ENCODE data around the gene FAR1. TPM values are rescaled to one million over a fixed set of nuclear protein-coding genes. Genes with fewer than 3 reads are reported as not detected.

The FAR1 gene
- polyA plus RNA-seq, 1 donor = 67.8 TPM

- Histone ChIP-seq H3K27me3 (ENCODE audit: control insufficient read depth, insufficient read depth, low read length) (no peaks in the 10 kb centered on the region), H3K9me3 (ENCODE audit: control insufficient read depth, low read depth, low read length) (no peaks in the 10 kb centered on the region), H3K4me3 (ENCODE audit: low read length) (no peak overlapping the region), H3K4me1 (ENCODE audit: control insufficient read depth, insufficient read depth, low read length) (peaks cover 9% of the 10 kb centered on the region), H3K27ac (ENCODE audit: low read length) (no peak overlapping the region), H3K36me3 (ENCODE audit: control insufficient read depth, insufficient read depth, low read length) (peaks cover 13% of the 10 kb centered on the region)
- DNase-seq = no peak
- no CpG with 5 or more reads among the region's 2 CpGs for WGBS (ENCODE audit: insufficient coverage, low lambda C conversion rate)
Measured at GRCh38 chr11:13701506-13701905, 33.0 kb downstream of the FAR1 start.

GRCh38 chr11:13702071-13702470 is 33.6 kb downstream of the FAR1 start:
- no peak overlapping the region for H3K27ac ChIP-seq (ENCODE audit: low read length)
- H3K4me3 ChIP-seq (ENCODE audit: low read length) = no peak overlapping the region
- H3K9me3 ChIP-seq (ENCODE audit: control insufficient read depth, low read depth, low read length) = no peaks in the 10 kb centered on the region
- H3K36me3 ChIP-seq (ENCODE audit: control insufficient read depth, insufficient read depth, low read length) = peaks cover 10% of the 10 kb centered on the region
- peaks cover 9% of the 10 kb centered on the region for H3K4me1 ChIP-seq (ENCODE audit: control insufficient read depth, insufficient read depth, low read length)
- H3K27me3 ChIP-seq (ENCODE audit: control insufficient read depth, insufficient read depth, low read length) = no peaks in the 10 kb centered on the region
- no peak for DNase-seq

DNA sequence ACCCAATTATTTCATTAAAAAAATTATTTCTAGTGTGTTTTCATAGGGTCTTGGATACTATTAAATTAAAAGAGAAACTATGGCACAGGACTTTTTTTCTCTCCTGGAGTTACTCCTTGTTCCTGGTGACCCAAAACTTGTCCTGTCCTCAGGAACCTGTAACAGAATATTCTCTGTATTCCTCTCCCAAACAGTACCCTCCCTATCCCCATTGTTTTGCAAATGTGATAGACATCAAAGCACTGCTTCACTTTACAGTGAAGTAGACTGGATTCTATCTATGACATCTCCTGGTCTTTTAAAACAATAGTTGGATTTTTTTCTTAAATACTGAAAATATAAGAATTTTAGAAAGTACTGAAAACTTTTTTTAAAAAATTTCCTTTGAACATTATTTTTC is 37.2 kb downstream of the FAR1 start:
- H3K27ac ChIP-seq (ENCODE audit: low read length) = no peak overlapping the region
- no peaks in the 10 kb centered on the region for H3K4me1 ChIP-seq (ENCODE audit: control insufficient read depth, insufficient read depth, low read length)
- H3K27me3 ChIP-seq (ENCODE audit: control insufficient read depth, insufficient read depth, low read length) = no peaks in the 10 kb centered on the region
- H3K4me3 ChIP-seq (ENCODE audit: low read length) = no peak overlapping the region
- DNase-seq = no peak
- peaks cover 18% of the 10 kb centered on the region for H3K36me3 ChIP-seq (ENCODE audit: control insufficient read depth, insufficient read depth, low read length)
- no peaks in the 10 kb centered on the region for H3K9me3 ChIP-seq (ENCODE audit: control insufficient read depth, low read depth, low read length)

DNA sequence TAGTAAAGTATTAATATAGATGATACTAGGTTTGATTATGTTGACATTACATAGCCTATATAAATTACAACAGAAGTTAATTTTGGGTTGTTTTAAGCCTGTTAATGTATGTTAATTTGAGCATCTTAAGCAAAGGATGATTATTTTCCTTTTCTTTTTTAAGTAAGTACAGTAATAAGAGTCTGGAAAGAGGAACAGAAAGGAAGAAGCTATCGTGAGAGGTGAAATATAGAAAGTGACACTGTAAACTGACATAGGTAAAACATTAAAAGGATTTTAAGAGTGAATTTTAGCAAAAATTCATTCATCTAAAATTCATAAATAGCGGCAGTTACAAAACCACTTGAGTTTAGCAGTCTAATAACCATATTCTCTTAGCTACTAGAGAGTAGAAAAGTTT is 45.5 kb downstream of the FAR1 start:
- Histone ChIP-seq H3K4me3 (ENCODE audit: low read length) (no peak overlapping the region), H3K36me3 (ENCODE audit: control insufficient read depth, insufficient read depth, low read length) (peaks cover 30% of the 10 kb centered on the region), H3K9me3 (ENCODE audit: control insufficient read depth, low read depth, low read length) (no peaks in the 10 kb centered on the region), H3K4me1 (ENCODE audit: control insufficient read depth, insufficient read depth, low read length) (no peaks in the 10 kb centered on the region), H3K27me3 (ENCODE audit: control insufficient read depth, insufficient read depth, low read length) (no peaks in the 10 kb centered on the region), H3K27ac (ENCODE audit: low read length) (no peak overlapping the region)
- WGBS (ENCODE audit: insufficient coverage, low lambda C conversion rate) = 100% methylated on average over 1 of the region's 2 CpGs
- DNase-seq = no peak

- DNase-seq = no peak
- H3K9me3 ChIP-seq (ENCODE audit: control insufficient read depth, low read depth, low read length) = no peaks in the 10 kb centered on the region
- no peaks in the 10 kb centered on the region for H3K27me3 ChIP-seq (ENCODE audit: control insufficient read depth, insufficient read depth, low read length)
- WGBS (ENCODE audit: insufficient coverage, low lambda C conversion rate) = no CpG with 5 or more reads among the region's 3 CpGs
- H3K36me3 ChIP-seq (ENCODE audit: control insufficient read depth, insufficient read depth, low read length) = peaks cover 27% of the 10 kb centered on the region
- H3K4me3 ChIP-seq (ENCODE audit: low read length) = no peak overlapping the region
- H3K4me1 ChIP-seq (ENCODE audit: control insufficient read depth, insufficient read depth, low read length) = no peaks in the 10 kb centered on the region
- H3K27ac ChIP-seq (ENCODE audit: low read length) = no peak overlapping the region
Measured at GRCh38 chr11:13717331-13717730, 48.9 kb downstream of the FAR1 start.

DNA sequence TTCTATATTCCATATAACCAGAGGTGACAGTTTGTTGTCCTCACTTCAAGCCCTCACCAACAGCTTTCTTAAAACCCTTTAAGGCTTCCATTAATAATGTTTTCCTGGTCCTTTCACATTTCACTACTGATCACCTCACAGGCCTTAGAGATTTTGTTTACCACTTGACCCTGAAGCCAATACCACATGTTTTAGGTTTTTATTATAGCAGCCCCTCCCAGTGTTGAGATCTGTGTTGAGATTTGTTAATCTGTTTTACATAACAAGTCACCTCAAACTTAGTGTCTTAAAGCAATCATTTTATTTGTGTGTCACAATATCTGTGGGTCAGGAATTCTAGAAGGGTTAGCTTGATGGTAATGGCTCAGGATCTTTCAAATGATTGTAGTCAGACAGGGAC is 49.9 kb downstream of the FAR1 start:
- Histone ChIP-seq H3K27ac (ENCODE audit: low read length) (no peak overlapping the region), H3K36me3 (ENCODE audit: control insufficient read depth, insufficient read depth, low read length) (peaks cover 27% of the 10 kb centered on the region), H3K9me3 (ENCODE audit: control insufficient read depth, low read depth, low read length) (no peaks in the 10 kb centered on the region), H3K4me3 (ENCODE audit: low read length) (no peak overlapping the region), H3K4me1 (ENCODE audit: control insufficient read depth, insufficient read depth, low read length) (no peaks in the 10 kb centered on the region), H3K27me3 (ENCODE audit: control insufficient read depth, insufficient read depth, low read length) (no peaks in the 10 kb centered on the region)
- DNase-seq = no peak

DNA sequence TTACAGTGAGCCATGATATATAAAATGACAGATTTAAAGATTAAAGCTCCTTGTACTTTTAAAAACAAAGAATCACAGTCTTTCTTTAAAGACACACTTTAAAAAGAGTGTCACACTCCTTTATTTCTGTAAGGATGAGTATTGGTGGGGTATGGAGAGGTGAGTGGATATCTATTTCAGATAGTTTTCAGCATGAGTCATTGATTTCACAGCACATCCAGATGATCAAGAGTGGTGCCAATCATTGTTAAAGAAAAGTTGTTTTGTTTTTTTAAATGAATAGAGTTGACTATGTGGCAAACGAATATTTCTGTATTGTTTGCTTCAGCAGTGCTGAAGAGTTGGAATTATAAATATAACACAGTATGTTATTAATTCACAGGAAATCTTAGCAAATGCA is 52.5 kb downstream of the FAR1 start:
- H3K9me3 ChIP-seq (ENCODE audit: control insufficient read depth, low read depth, low read length) = no peaks in the 10 kb centered on the region
- no peak overlapping the region for H3K27ac ChIP-seq (ENCODE audit: low read length)
- peaks cover 22% of the 10 kb centered on the region for H3K36me3 ChIP-seq (ENCODE audit: control insufficient read depth, insufficient read depth, low read length)
- H3K27me3 ChIP-seq (ENCODE audit: control insufficient read depth, insufficient read depth, low read length) = no peaks in the 10 kb centered on the region
- DNase-seq = no peak
- H3K4me3 ChIP-seq (ENCODE audit: low read length) = no peak overlapping the region
- no peaks in the 10 kb centered on the region for H3K4me1 ChIP-seq (ENCODE audit: control insufficient read depth, insufficient read depth, low read length)
- WGBS (ENCODE audit: insufficient coverage, low lambda C conversion rate) = 80% methylated on average over 1 of the region's 1 CpG

DNA sequence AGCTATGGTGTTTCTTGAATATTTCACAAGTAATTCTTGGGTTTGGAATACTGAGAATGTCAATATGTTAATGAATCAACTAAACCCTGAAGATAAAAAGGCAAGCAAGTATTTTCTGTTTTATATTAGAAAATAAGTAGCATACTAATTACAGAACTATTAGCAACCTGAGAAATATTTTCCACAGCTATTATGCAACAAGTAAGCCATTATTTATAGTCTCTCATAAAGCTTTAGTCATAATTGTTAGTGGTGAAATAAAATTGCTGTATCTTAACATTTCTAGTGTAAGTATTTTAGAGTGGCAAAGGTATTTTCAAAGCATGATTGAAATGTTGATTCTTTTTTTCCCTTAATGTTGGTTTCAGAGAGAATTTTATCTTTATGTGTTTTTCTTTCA is 53.3 kb downstream of the FAR1 start:
- H3K36me3 ChIP-seq (ENCODE audit: control insufficient read depth, insufficient read depth, low read length) = peaks cover 19% of the 10 kb centered on the region
- H3K27me3 ChIP-seq (ENCODE audit: control insufficient read depth, insufficient read depth, low read length) = no peaks in the 10 kb centered on the region
- H3K4me3 ChIP-seq (ENCODE audit: low read length) = no peak overlapping the region
- H3K9me3 ChIP-seq (ENCODE audit: control insufficient read depth, low read depth, low read length) = no peaks in the 10 kb centered on the region
- no peak for DNase-seq
- no peak overlapping the region for H3K27ac ChIP-seq (ENCODE audit: low read length)
- no peaks in the 10 kb centered on the region for H3K4me1 ChIP-seq (ENCODE audit: control insufficient read depth, insufficient read depth, low read length)

GRCh38 chr11:13726456-13726855 is 58.0 kb downstream of the FAR1 start:
- 100% methylated on average over 1 of the region's 1 CpG for WGBS (ENCODE audit: insufficient coverage, low lambda C conversion rate)
- H3K4me1 ChIP-seq (ENCODE audit: control insufficient read depth, insufficient read depth, low read length) = no peaks in the 10 kb centered on the region
- no peaks in the 10 kb centered on the region for H3K27me3 ChIP-seq (ENCODE audit: control insufficient read depth, insufficient read depth, low read length)
- H3K9me3 ChIP-seq (ENCODE audit: control insufficient read depth, low read depth, low read length) = no peaks in the 10 kb centered on the region
- no peak overlapping the region for H3K4me3 ChIP-seq (ENCODE audit: low read length)
- DNase-seq = no peak
- H3K27ac ChIP-seq (ENCODE audit: low read length) = no peak overlapping the region
- H3K36me3 ChIP-seq (ENCODE audit: control insufficient read depth, insufficient read depth, low read length) = peaks cover 24% of the 10 kb centered on the region

DNA sequence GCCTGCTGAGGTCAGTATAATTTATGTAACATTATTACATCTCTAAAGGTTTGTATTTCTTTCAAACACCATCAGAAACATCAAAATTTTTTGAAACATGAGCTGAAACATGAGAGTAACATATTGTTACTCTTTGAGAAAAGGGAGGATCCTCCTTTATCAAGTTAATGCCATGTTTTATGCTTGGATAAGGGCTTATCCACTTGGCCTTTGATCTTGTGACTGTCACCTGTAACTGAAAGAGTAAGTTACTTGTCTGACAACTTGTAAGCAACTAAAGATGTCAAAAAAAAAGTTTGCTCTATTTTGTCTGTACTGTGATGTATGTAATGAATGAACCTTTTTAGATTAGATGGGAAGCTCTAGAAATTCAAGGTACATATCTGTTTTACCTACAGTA is 59.6 kb downstream of the FAR1 start:
- Histone ChIP-seq H3K4me1 (ENCODE audit: control insufficient read depth, insufficient read depth, low read length) (no peaks in the 10 kb centered on the region), H3K9me3 (ENCODE audit: control insufficient read depth, low read depth, low read length) (no peaks in the 10 kb centered on the region), H3K27me3 (ENCODE audit: control insufficient read depth, insufficient read depth, low read length) (no peaks in the 10 kb centered on the region), H3K36me3 (ENCODE audit: control insufficient read depth, insufficient read depth, low read length) (peaks cover 24% of the 10 kb centered on the region), H3K27ac (ENCODE audit: low read length) (no peak overlapping the region), H3K4me3 (ENCODE audit: low read length) (no peak overlapping the region)
- peak in 1 of 2 donors; percentile 10 for DNase-seq

DNA sequence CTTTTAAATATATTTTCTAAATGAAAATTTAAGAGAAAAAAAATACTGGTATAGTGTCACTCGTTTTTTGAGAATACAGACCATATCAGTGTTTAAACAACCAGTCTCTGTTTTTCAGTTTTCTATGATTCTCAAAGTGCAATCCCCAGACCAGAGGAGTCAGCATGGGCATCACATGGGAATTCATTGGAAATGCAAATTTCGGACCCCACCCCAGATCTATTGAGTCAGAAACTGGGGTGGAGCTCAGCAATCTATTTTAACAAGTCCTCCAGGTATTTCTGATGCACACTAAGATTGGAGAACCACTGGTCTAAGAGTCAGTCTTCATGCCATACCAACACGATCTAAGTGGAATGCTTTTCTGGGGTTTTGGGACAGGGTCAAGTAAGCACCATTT is 66.1 kb downstream of the FAR1 start:
- no peaks in the 10 kb centered on the region for H3K4me1 ChIP-seq (ENCODE audit: control insufficient read depth, insufficient read depth, low read length)
- no peak overlapping the region for H3K27ac ChIP-seq (ENCODE audit: low read length)
- no peaks in the 10 kb centered on the region for H3K9me3 ChIP-seq (ENCODE audit: control insufficient read depth, low read depth, low read length)
- H3K36me3 ChIP-seq (ENCODE audit: control insufficient read depth, insufficient read depth, low read length) = peaks cover 3% of the 10 kb centered on the region
- no peak overlapping the region for H3K4me3 ChIP-seq (ENCODE audit: low read length)
- no CpG with 5 or more reads among the region's 3 CpGs for WGBS (ENCODE audit: insufficient coverage, low lambda C conversion rate)
- DNase-seq = no peak
- H3K27me3 ChIP-seq (ENCODE audit: control insufficient read depth, insufficient read depth, low read length) = no peaks in the 10 kb centered on the region

GRCh38 chr11:13745165-13745564 is 76.7 kb downstream of the FAR1 start:
- Histone ChIP-seq H3K27ac (ENCODE audit: low read length) (no peak overlapping the region), H3K27me3 (ENCODE audit: control insufficient read depth, insufficient read depth, low read length) (peaks cover 6% of the 10 kb centered on the region), H3K9me3 (ENCODE audit: control insufficient read depth, low read depth, low read length) (no peaks in the 10 kb centered on the region), H3K36me3 (ENCODE audit: control insufficient read depth, insufficient read depth, low read length) (no peaks in the 10 kb centered on the region), H3K4me3 (ENCODE audit: low read length) (no peak overlapping the region), H3K4me1 (ENCODE audit: control insufficient read depth, insufficient read depth, low read length) (no peaks in the 10 kb centered on the region)
- no CpG with 5 or more reads among the region's 2 CpGs for WGBS (ENCODE audit: insufficient coverage, low lambda C conversion rate)
- no peak for DNase-seq
